Measurements from ENCODE around the gene TECRL.

TECRL gene

GRCh38 chr4:64368741-64369140 is 40.5 kb downstream of the TECRL start:
- no peak overlapping the region for H3K4me2 ChIP-seq
- no peaks in the 10 kb centered on the region for H3K27me3 ChIP-seq (ENCODE audit: insufficient read depth, low read depth)
- no peaks in the 10 kb centered on the region for H4K20me1 ChIP-seq (ENCODE audit: insufficient read depth)
- H2AFZ ChIP-seq (ENCODE audit: low read depth): no peak overlapping the region
- H3K4me1 ChIP-seq (ENCODE audit: low read depth, poor library complexity, severe bottlenecking): no peaks in the 10 kb centered on the region
- TF ChIP-seq CTCF (conservative IDR thresholded peaks at IDR 0.05; ENCODE audit: low read depth, low read length): no peak
- H3K36me3 ChIP-seq (ENCODE audit: insufficient read depth): no peaks in the 10 kb centered on the region
- H3K79me2 ChIP-seq (ENCODE audit: insufficient read depth, low read depth): no peaks in the 10 kb centered on the region
- no peak overlapping the region for H3K4me3 ChIP-seq (IDR thresholded peaks at IDR 0.05; ENCODE audit: insufficient read depth, low read depth, low read length)
- H3K27ac ChIP-seq: no peak overlapping the region
- no peak overlapping the region for H3K9ac ChIP-seq

GRCh38 chr4:64361399-64361740 is 47.9 kb downstream of the TECRL start:
- no peaks in the 10 kb centered on the region for H4K20me1 ChIP-seq (ENCODE audit: insufficient read depth)
- no peaks in the 10 kb centered on the region for H3K79me2 ChIP-seq (ENCODE audit: insufficient read depth, low read depth)
- TF ChIP-seq CTCF (conservative IDR thresholded peaks at IDR 0.05; ENCODE audit: low read depth, low read length): no peak
- H3K36me3 ChIP-seq (ENCODE audit: insufficient read depth): no peaks in the 10 kb centered on the region
- no peak overlapping the region for H3K27ac ChIP-seq
- no peak overlapping the region for H3K4me2 ChIP-seq
- no peaks in the 10 kb centered on the region for H3K4me1 ChIP-seq (ENCODE audit: low read depth, poor library complexity, severe bottlenecking)
- H2AFZ ChIP-seq (ENCODE audit: low read depth): no peak overlapping the region
- H3K4me3 ChIP-seq (IDR thresholded peaks at IDR 0.05; ENCODE audit: insufficient read depth, low read depth, low read length): no peak overlapping the region
- H3K27me3 ChIP-seq (ENCODE audit: insufficient read depth, low read depth): no peaks in the 10 kb centered on the region
- H3K9ac ChIP-seq: no peak overlapping the region

GRCh38 chr4:64360664-64361398 is 48.4 kb downstream of the TECRL start:
- Histone ChIP-seq H3K4me2 (no peak overlapping the region), H3K27me3 (ENCODE audit: insufficient read depth, low read depth) (no peaks in the 10 kb centered on the region), H3K36me3 (ENCODE audit: insufficient read depth) (no peaks in the 10 kb centered on the region), H3K9ac (no peak overlapping the region), H3K27ac (no peak overlapping the region), H3K79me2 (ENCODE audit: insufficient read depth, low read depth) (no peaks in the 10 kb centered on the region), H4K20me1 (ENCODE audit: insufficient read depth) (no peaks in the 10 kb centered on the region), H2AFZ (ENCODE audit: low read depth) (no peak overlapping the region), H3K4me1 (ENCODE audit: low read depth, poor library complexity, severe bottlenecking) (no peaks in the 10 kb centered on the region), H3K4me3 (IDR thresholded peaks at IDR 0.05; ENCODE audit: insufficient read depth, low read depth, low read length) (no peak overlapping the region)
- no peak for TF ChIP-seq CTCF (conservative IDR thresholded peaks at IDR 0.05; ENCODE audit: low read depth, low read length)

- H3K27ac ChIP-seq: no peak overlapping the region
- H3K4me2 ChIP-seq: no peak overlapping the region
- no peak for TF ChIP-seq CTCF (conservative IDR thresholded peaks at IDR 0.05; ENCODE audit: low read depth, low read length)
- H3K9ac ChIP-seq: no peak overlapping the region
- H3K4me1 ChIP-seq (ENCODE audit: low read depth, poor library complexity, severe bottlenecking): no peaks in the 10 kb centered on the region
- no peak overlapping the region for H2AFZ ChIP-seq (ENCODE audit: low read depth)
- H3K79me2 ChIP-seq (ENCODE audit: insufficient read depth, low read depth): no peaks in the 10 kb centered on the region
- no peak overlapping the region for H3K4me3 ChIP-seq (IDR thresholded peaks at IDR 0.05; ENCODE audit: insufficient read depth, low read depth, low read length)
- no peaks in the 10 kb centered on the region for H3K27me3 ChIP-seq (ENCODE audit: insufficient read depth, low read depth)
- H4K20me1 ChIP-seq (ENCODE audit: insufficient read depth): no peaks in the 10 kb centered on the region
- H3K36me3 ChIP-seq (ENCODE audit: insufficient read depth): no peaks in the 10 kb centered on the region
Observed at GRCh38 chr4:64359489-64359888, 49.8 kb downstream of the TECRL start.
